Neuronal stem cell (in vitro differentiated cells): ENCODE results near the gene TMEM59.
A peak's percentile ranks its signal among the peaks of the same experiment; 100 is the strongest.

Experiments used
- DNase-seq: peaks from one replicate; pipeline ENCODE4 v3.0.0-alpha.2; 2013; ENCODE audit warnings: low spot score
- H2AFZ ChIP-seq: one replicate; pipeline ENCODE4 v1.6.1; 2013; ENCODE audit warnings: mild to moderate bottlenecking, low read length, inconsistent platforms
- H2AK5ac ChIP-seq: 2 replicates; pipeline ENCODE4 v1.6.1; 2013; ENCODE audit warnings: low read depth, mild to moderate bottlenecking, inconsistent platforms, low read length, moderate library complexity, mixed read lengths
- H2BK120ac ChIP-seq: 2 replicates; pipeline ENCODE4 v1.6.1; 2013; ENCODE audit warnings: low read depth, mild to moderate bottlenecking, inconsistent platforms, low read length, moderate library complexity, mixed read lengths
- H2BK12ac ChIP-seq: one replicate; pipeline ENCODE4 v1.6.1; 2013; ENCODE audit warnings: low read length, inconsistent platforms
- H2BK15ac ChIP-seq: 2 replicates; pipeline ENCODE4 v1.6.1; 2013; ENCODE audit warnings: mild to moderate bottlenecking, low read length, inconsistent platforms, mixed read lengths
- H2BK5ac ChIP-seq: one replicate; pipeline ENCODE4 v1.6.1; 2013; ENCODE audit warnings: inconsistent platforms, mild to moderate bottlenecking, low read length, moderate library complexity
- H3K14ac ChIP-seq: one replicate; pipeline ENCODE4 v1.6.1; 2013; ENCODE audit warnings: low read length, inconsistent platforms
- H3K18ac ChIP-seq: 2 replicates; pipeline ENCODE4 v1.6.1; 2013; ENCODE audit warnings: low read length, inconsistent platforms
- H3K23ac ChIP-seq: 2 replicates; pipeline ENCODE4 v1.6.1; 2013; ENCODE audit warnings: low read depth, mild to moderate bottlenecking, mixed read lengths, low read length, inconsistent platforms; ENCODE audit not compliant: poor library complexity
- H3K27ac ChIP-seq: replicated peaks from 3 replicates; pipeline ENCODE4 v1.5.1; 2013; ENCODE audit warnings: low read length, inconsistent platforms
- H3K27me3 ChIP-seq, 3 experiments: 2 replicates each; pipeline ENCODE4 v1.6.1; 2013; ENCODE audit warnings: low read length in 3 of 3, mild to moderate bottlenecking in 2 of 3, inconsistent platforms in 1 of 3, low read depth in 1 of 3, mixed read lengths in 1 of 3, moderate library complexity in 1 of 3; ENCODE audit not compliant: control insufficient read depth in 3 of 3, insufficient read depth in 3 of 3
- H3K36me3 ChIP-seq, 2 donors: replicated peaks in 1 of 2; 2 replicates each; pipeline ENCODE4 v1.6.1; 2013; ENCODE audit warnings: low read length in 2 of 2; ENCODE audit not compliant: control insufficient read depth in 2 of 2, insufficient read depth in 2 of 2
- H3K4ac ChIP-seq: 2 replicates; pipeline ENCODE4 v1.6.1; 2013; ENCODE audit warnings: inconsistent platforms, mild to moderate bottlenecking, low read length, moderate library complexity
- H3K4me1 ChIP-seq, 2 donors: 1 replicate in 1 of 2; 2 replicates in 1 of 2; pipeline ENCODE4 v1.6.1; 2013; ENCODE audit warnings: low read length in 2 of 2, low read depth in 1 of 2; ENCODE audit not compliant: control insufficient read depth in 2 of 2, insufficient read depth in 1 of 2
- H3K4me2 ChIP-seq: one replicate; pipeline ENCODE4 v1.6.1; 2013; ENCODE audit warnings: mild to moderate bottlenecking, low read length, inconsistent platforms; ENCODE audit not compliant: insufficient read depth, poor library complexity, severe bottlenecking
- H3K4me3 ChIP-seq, 2 donors: 2 replicates each; pipeline ENCODE4 v1.5.1; 2013; ENCODE audit warnings: low read length in 2 of 2, mild to moderate bottlenecking in 2 of 2, inconsistent platforms in 1 of 2, moderate library complexity in 1 of 2
- H3K79me1 ChIP-seq: one replicate; pipeline ENCODE4 v1.6.1; 2013; ENCODE audit warnings: low read depth, mild to moderate bottlenecking, inconsistent platforms, low read length, moderate library complexity
- H3K9ac ChIP-seq: one replicate; pipeline ENCODE4 v1.6.1; 2013; ENCODE audit warnings: mild to moderate bottlenecking, low read depth, low read length, inconsistent platforms; ENCODE audit not compliant: poor library complexity
- H3K9me3 ChIP-seq, 2 donors: replicated peaks in 1 of 2; 2 replicates each; pipeline versions ENCODE3 to v1.6.1; 2013; ENCODE audit warnings: low read length in 2 of 2, mild to moderate bottlenecking in 2 of 2, inconsistent platforms in 1 of 2, low read depth in 1 of 2, mixed read lengths in 1 of 2, moderate library complexity in 1 of 2; ENCODE audit not compliant: control insufficient read depth in 2 of 2, insufficient read depth in 1 of 2
- H4K8ac ChIP-seq: one replicate; pipeline ENCODE4 v1.6.1; 2013; ENCODE audit warnings: low read depth, mild to moderate bottlenecking, inconsistent platforms, low read length, moderate library complexity
- H4K91ac ChIP-seq: one replicate; pipeline ENCODE4 v1.6.1; 2013; ENCODE audit warnings: low read length, low read depth, mild to moderate bottlenecking, inconsistent platforms; ENCODE audit not compliant: poor library complexity
- WGBS, 2 donors: extraction: QIAGEN DNeasy Blood & Tissue Kit; methylation state at CpG; one replicate each; pipeline ENCODE4 v1.1.7; 2013; ENCODE audit warnings: missing lambda C conversion rate in 2 of 2, mixed read lengths in 1 of 2; ENCODE audit not compliant: insufficient read length in 2 of 2, insufficient replicate concordance in 1 of 2; ENCODE audit errors: extremely low coverage in 2 of 2; 5-methylcytosine and 5-hydroxymethylcytosine counted together

The TMEM59 gene

DNA sequence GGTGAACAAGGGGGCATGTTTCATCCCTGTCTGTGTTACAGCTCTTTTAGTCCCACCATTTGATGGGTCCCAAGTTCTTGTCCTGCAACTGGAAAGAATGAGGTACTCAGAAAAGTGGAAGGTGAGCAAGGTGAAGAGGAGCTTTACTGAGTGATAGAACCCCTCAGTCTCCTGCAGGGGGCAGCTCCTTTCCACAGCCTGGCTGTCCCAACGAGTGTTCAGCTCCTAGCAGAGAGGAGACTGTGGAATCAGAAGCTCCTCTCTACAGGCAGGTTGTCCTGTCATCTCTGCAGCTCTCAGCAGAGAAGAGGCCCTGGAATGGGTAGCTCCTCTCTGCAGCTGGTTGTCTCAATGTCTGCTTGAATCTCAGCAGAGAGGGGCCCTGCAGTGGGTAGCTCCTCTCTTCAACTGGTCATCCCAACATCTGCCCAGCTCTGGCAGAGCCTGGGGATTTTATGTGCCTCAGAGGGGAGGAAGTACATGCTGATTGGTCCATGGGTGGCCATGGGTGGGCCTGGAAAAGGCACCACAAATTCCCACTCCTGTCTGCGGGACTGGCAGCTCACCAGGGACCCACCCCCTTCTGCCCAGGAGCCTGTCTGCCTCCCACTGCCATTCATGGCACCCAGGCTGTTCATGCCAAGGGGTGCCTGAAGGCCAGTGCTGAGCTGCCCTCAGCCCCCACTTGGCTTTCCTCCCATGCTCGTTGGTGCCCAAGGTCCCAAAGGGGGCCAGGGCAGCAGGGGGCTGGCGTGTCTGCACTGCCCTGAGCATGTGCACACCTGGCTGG lies 60.7 kb downstream of the TMEM59 start:
- H3K14ac ChIP-seq, result no peak overlapping the region
- H4K91ac ChIP-seq, result no peak overlapping the region
- no CpG with 5 or more reads among the region's 4 CpGs for WGBS, 2 donors
- H4K8ac ChIP-seq, result peak overlapping the region; percentile 17
- no peak overlapping the region for H3K4ac ChIP-seq
- H3K18ac ChIP-seq, result no peak overlapping the region
- no peak overlapping the region for H2BK12ac ChIP-seq
- peak overlapping the region; percentile 24 for H2BK5ac ChIP-seq
- DNase-seq, result no peak
- no peaks in the 10 kb centered on the region for H3K4me1 ChIP-seq
- no peak overlapping the region for H3K4me2 ChIP-seq
- no peak overlapping the region for H3K4me3 ChIP-seq
- peak overlapping the region; percentile 46 for H2AK5ac ChIP-seq
- H3K79me1 ChIP-seq, result no peaks in the 10 kb centered on the region
- no peak overlapping the region for H2AFZ ChIP-seq
- peaks cover 3% of the 10 kb centered on the region in 2 donors for H3K9me3 ChIP-seq
- H2BK15ac ChIP-seq, result peak overlapping the region; percentile 17
- no peaks in the 10 kb centered on the region for H3K36me3 ChIP-seq
- no peaks in the 10 kb centered on the region for H3K27me3 ChIP-seq
- no peak overlapping the region for H3K23ac ChIP-seq
- H3K27ac ChIP-seq, result no peak overlapping the region
- no peak overlapping the region for H3K9ac ChIP-seq
- no peak overlapping the region for H2BK120ac ChIP-seq

DNA sequence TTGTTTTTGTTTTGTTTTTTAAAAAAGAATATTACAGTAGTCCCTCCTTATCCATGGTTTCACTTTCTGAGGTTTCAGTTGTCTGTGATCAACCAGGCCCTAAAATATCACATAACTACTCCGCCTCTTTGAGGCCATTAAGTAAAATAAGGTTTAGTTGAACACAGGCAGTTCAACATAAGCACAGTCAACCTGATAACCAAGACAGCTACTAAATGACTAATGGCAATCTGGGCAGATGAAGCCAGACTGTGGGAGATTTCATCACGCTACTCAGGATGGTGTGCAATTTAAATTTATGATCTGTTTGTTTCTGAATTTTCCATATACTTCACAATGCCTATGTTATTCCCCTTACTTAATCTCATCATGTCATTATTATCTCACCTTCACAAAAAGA lies 65.1 kb downstream of the TMEM59 start:
- no peak overlapping the region for H3K27ac ChIP-seq

DNA sequence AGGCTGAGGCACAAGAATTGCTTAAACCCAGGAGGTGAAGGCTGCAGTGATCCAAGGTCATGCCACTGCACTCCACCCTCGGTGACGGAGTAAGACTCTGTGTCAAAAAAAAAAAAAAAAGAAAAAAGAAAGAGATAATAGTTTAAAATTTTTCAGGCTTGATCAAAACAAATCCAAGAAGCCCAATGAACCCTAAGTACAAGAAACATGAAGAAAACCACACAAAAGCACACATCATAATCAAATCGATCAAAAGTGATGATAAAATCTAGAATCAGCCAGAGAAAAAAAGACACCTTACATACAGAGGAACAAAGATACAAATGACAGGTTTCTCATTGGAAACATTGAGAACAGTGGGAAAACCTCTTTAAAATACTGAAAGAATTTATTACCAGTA lies 66.5 kb downstream of the TMEM59 start:
- H3K36me3 ChIP-seq, result no peaks in the 10 kb centered on the region
- no peak overlapping the region for H3K23ac ChIP-seq
- no peak overlapping the region for H2BK5ac ChIP-seq
- no peak overlapping the region for H3K4ac ChIP-seq
- no peak overlapping the region for H3K4me2 ChIP-seq
- H3K9me3 ChIP-seq, result no peaks in the 10 kb centered on the region
- H3K79me1 ChIP-seq, result no peaks in the 10 kb centered on the region
- no peak for DNase-seq
- H3K4me3 ChIP-seq, result no peak overlapping the region
- no peak overlapping the region for H3K18ac ChIP-seq
- H4K8ac ChIP-seq, result no peak overlapping the region
- H3K27me3 ChIP-seq, result peaks cover 0 to 9% (median 0%) of the 10 kb centered on the region in 3 experiments
- no peak overlapping the region for H3K27ac ChIP-seq
- H2BK120ac ChIP-seq, result no peak overlapping the region
- no peak overlapping the region for H3K14ac ChIP-seq
- no peak overlapping the region for H2AK5ac ChIP-seq
- H3K4me1 ChIP-seq, result peaks cover 3 to 9% of the 10 kb centered on the region in 2 donors
- no peak overlapping the region for H2BK15ac ChIP-seq
- H3K9ac ChIP-seq, result no peak overlapping the region
- no CpG with 5 or more reads among the region's 3 CpGs for WGBS, 2 donors
- no peak overlapping the region for H2AFZ ChIP-seq
- H2BK12ac ChIP-seq, result no peak overlapping the region
- H4K91ac ChIP-seq, result no peak overlapping the region

More for the DNA sequence above, 65.1 kb downstream of the TMEM59 start:
- Histone ChIP-seq H3K4me3 (no peak overlapping the region), H2BK12ac (no peak overlapping the region), H3K4me2 (no peak overlapping the region), H2BK5ac (no peak overlapping the region), H2AFZ (no peak overlapping the region), H2AK5ac (no peak overlapping the region), H3K23ac (no peak overlapping the region), H4K91ac (no peak overlapping the region), H3K27me3 (peaks cover 0 to 9% (median 0%) of the 10 kb centered on the region in 3 experiments), H4K8ac (no peak overlapping the region), H2BK15ac (no peak overlapping the region), H3K9me3 (peaks cover 3% of the 10 kb centered on the region in 2 donors), H3K79me1 (no peaks in the 10 kb centered on the region), H3K4ac (no peak overlapping the region), H3K36me3 (no peaks in the 10 kb centered on the region), H3K18ac (no peak overlapping the region), H3K4me1 (no peaks in the 10 kb centered on the region), H3K14ac (no peak overlapping the region), H3K9ac (no peak overlapping the region), H2BK120ac (no peak overlapping the region)
- WGBS, 2 donors, result no CpG with 5 or more reads among the region's 2 CpGs
- no peak for DNase-seq

DNA sequence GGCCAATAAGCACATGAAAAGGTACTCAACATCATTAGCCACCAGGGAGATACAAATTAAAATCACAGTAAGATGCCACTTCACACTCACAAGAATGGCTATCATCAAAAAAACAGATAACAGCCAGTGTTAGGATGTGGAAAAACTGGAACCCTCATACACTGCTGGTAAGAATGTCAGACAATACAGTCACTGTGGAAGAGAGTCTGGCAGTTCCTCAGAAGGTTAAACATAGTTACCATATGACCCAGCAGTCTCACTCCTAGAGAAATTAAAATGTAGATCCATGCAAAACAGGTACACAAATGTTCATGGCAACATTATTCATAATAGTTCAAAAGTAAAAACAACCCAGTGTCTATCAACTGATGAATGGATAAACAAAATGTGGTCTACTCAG lies 68.3 kb downstream of the TMEM59 start:
- Histone ChIP-seq H2BK15ac (no peak overlapping the region), H4K8ac (no peak overlapping the region), H3K4me1 (peaks cover 3 to 9% of the 10 kb centered on the region in 2 donors), H2BK120ac (no peak overlapping the region), H3K14ac (no peak overlapping the region), H4K91ac (no peak overlapping the region), H3K36me3 (no peaks in the 10 kb centered on the region), H3K79me1 (no peaks in the 10 kb centered on the region), H2AK5ac (no peak overlapping the region), H3K27ac (no peak overlapping the region), H3K9ac (no peak overlapping the region), H2BK12ac (no peak overlapping the region), H3K4me3 (no peak overlapping the region), H2AFZ (no peak overlapping the region), H3K23ac (no peak overlapping the region), H3K9me3 (no peaks in the 10 kb centered on the region), H3K4ac (no peak overlapping the region), H3K4me2 (no peak overlapping the region), H3K18ac (no peak overlapping the region), H2BK5ac (no peak overlapping the region), H3K27me3 (peaks cover 0 to 9% (median 0%) of the 10 kb centered on the region in 3 experiments)
- no peak for DNase-seq
